Motor neuron (in vitro differentiated cells): ENCODE results near the gene FLNB. TPM values are rescaled to one million over a fixed set of nuclear protein-coding genes. Genes with fewer than 3 reads are reported as not detected.
"Not testable (repeated sequence)": the region's sequence is repeated elsewhere in the genome, so short reads cannot be mapped to it uniquely, and the experiment has no call there.

Source experiments
- ATAC-seq, 8 experiments: fragments of 200-7000 bp; cut with Tn5 transposase; replicated peaks in 6 of 8; 2 replicates each; pipeline ENCODE4 v1.8.0; 2021; ENCODE audit warnings: mild to moderate bottlenecking in 8 of 8, moderate library complexity in 8 of 8
- H3K27ac ChIP-seq, 2 donors: fragments of 250-450 bp; sonication (Bioruptor Pico); 2 replicates each; pipeline ENCODE4 v1.9.0; 2021; ENCODE audit warnings: antibody characterized with exemption in 2 of 2, mild to moderate bottlenecking in 2 of 2, moderate library complexity in 1 of 2
- H3K4me1 ChIP-seq, 2 donors: fragments of 250-450 bp; sonication (Bioruptor Pico); replicated peaks in 1 of 2; 2 replicates each; pipeline ENCODE4 v1.6.1; 2021; ENCODE audit warnings: antibody characterized with exemption in 2 of 2, mild to moderate bottlenecking in 2 of 2, moderate library complexity in 1 of 2
- H3K4me3 ChIP-seq, 5 donors: fragments of 250-450 bp; sonication (Bioruptor Pico); 2 replicates each; pipeline ENCODE4 v1.9.0; 2021; ENCODE audit warnings: antibody characterized with exemption in 5 of 5, mild to moderate bottlenecking in 5 of 5, moderate library complexity in 4 of 5
- WGBS, 10 experiments: fragments of 450-650 bp; shearing (Covaris generic); methylation state at CpG; one replicate each; pipeline ENCODE4 v1.0.0; 2022; 5-methylcytosine and 5-hydroxymethylcytosine counted together
- in situ Hi-C, 9 experiments: fragments of 400-800 bp; cut with MboI; loops; one replicate each; pipeline ENCODE4 v1.15.0; 2021; ENCODE audit warnings: low sequenced_read_pairs in 9 of 9, low pct_unique_long_range_greater_than_20kb in 2 of 9; ENCODE audit not compliant: unreplicated experiment in 9 of 9
- total RNA-seq, 8 experiments: library from RNA; unstranded; fragments of 300-600 nt; gene quantifications; 2 replicates each; pipeline versions ENCODE4 v1.2.3 to v1.2.4, GENCODE V29; 2022

FLNB gene
- total RNA-seq, 8 experiments from 2014 or later = 8.3 to 310 (median 53.5) TPM

- in situ Hi-C loops = no loop called here
- ATAC-seq = no peak
- Histone ChIP-seq H3K27ac (no peak overlapping the region), H3K4me1 (peaks cover 10 to 13% of the 10 kb centered on the region in 2 donors), H3K4me3 (no peak overlapping the region)
- 20 to 100% (median 75%) methylated on average over 2 to 7 of the region's 7 CpGs; no CpG with 5 or more reads in 2 of the 10 experiments for WGBS, 10 experiments
Measured at GRCh38 chr3:58044691-58045483, 36.7 kb downstream of the FLNB start.

DNA sequence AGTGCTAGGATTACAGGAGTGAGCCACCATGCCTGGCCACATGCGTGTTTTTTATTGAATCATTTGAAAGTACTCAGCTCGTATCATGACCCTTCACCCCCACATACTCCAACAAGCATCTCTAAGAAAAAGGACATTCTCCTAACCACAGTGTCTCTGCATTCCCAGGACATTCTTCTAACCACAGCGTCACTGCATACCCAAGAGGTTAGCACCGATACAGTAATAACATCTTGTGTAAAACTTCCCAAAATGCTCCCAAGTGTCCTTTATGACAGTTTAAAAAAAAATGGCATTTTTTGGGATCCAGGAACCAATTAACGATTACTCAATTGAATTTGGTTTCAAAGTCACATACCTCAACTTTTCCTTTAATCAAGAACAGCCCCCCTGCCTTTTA, 39.6 kb downstream of the FLNB start:
- no peak overlapping the region for H3K4me3 ChIP-seq
- peak in 2 of 8 experiments; percentile 3 to 14 for ATAC-seq
- in situ Hi-C loops = no loop called here
- peaks cover 25 to 30% of the 10 kb centered on the region in 2 donors for H3K4me1 ChIP-seq
- WGBS, 10 experiments = 2 to 100% (median 80%) methylated on average over 1 to 5 of the region's 5 CpGs; no CpG with 5 or more reads in 1 of the 10 experiments
- H3K27ac ChIP-seq = no peak overlapping the region

GRCh38 chr3:58048301-58048700, 40.1 kb downstream of the FLNB start:
- no peak overlapping the region for H3K27ac ChIP-seq
- no peak overlapping the region for H3K4me3 ChIP-seq
- in situ Hi-C loops = no loop called here
- peaks cover 25 to 30% of the 10 kb centered on the region in 2 donors for H3K4me1 ChIP-seq
- 8 to 100% (median 79%) methylated on average over 1 to 4 of the region's 4 CpGs; no CpG with 5 or more reads in 3 of the 10 experiments for WGBS, 10 experiments
- peak in 2 of 8 experiments; percentile 4 for ATAC-seq

- in situ Hi-C loops = no loop called here
- H3K4me3 ChIP-seq = no peak overlapping the region
- peak overlapping the region in 1 of 2 donors; percentile 50 for H3K27ac ChIP-seq
- WGBS, 10 experiments = 0 to 88% (median 50%) methylated on average over 1 to 8 of the region's 10 CpGs; no CpG with 5 or more reads in 2 of the 10 experiments
- ATAC-seq = peak; percentile 30 to 89 (median 80)
- peaks cover 25 to 30% of the 10 kb centered on the region in 2 donors for H3K4me1 ChIP-seq
Measured at GRCh38 chr3:58049143-58049785, 41.0 kb downstream of the FLNB start.

- peak in 3 of 8 experiments; percentile 10 to 40 (median 10) for ATAC-seq
- H3K4me3 ChIP-seq = no peak overlapping the region
- no peak overlapping the region for H3K27ac ChIP-seq
Measured at GRCh38 chr3:58051196-58051595, 43.0 kb downstream of the FLNB start.

GRCh38 chr3:58051658-58052261, 43.5 kb downstream of the FLNB start:
- WGBS, 10 experiments = 29 to 100% (median 88%) methylated on average over 1 to 9 of the region's 15 CpGs; no CpG with 5 or more reads in 2 of the 10 experiments
- not testable (repeated sequence) for H3K27ac ChIP-seq

More at GRCh38 chr3:58051196-58051595, 43.0 kb downstream of the FLNB start:
- peaks cover 25 to 30% of the 10 kb centered on the region in 2 donors for H3K4me1 ChIP-seq
- in situ Hi-C loops = no loop called here
- WGBS, 10 experiments = 4 to 100% (median 57%) methylated on average over 1 to 9 of the region's 9 CpGs

GRCh38 chr3:58052373-58053273, 44.4 kb downstream of the FLNB start:
- 18 to 100% (median 58%) methylated on average over 1 to 3 of the region's 8 CpGs; no CpG with 5 or more reads in 5 of the 10 experiments for WGBS, 10 experiments
- Histone ChIP-seq H3K4me1 (peaks cover 25 to 30% of the 10 kb centered on the region in 2 donors), H3K4me3 (no peak overlapping the region), H3K27ac (no peak overlapping the region)
- in situ Hi-C loops = no loop called here
- peak; percentile 6 to 87 (median 78) for ATAC-seq

More at GRCh38 chr3:58051658-58052261, 43.5 kb downstream of the FLNB start:
- peaks cover 25 to 30% of the 10 kb centered on the region in 2 donors for H3K4me1 ChIP-seq
- ATAC-seq, in situ Hi-C loops, H3K4me3 ChIP-seq: not testable (repeated sequence)

- ATAC-seq = no peak
- in situ Hi-C loops = no loop called here
- H3K4me1 ChIP-seq = peaks cover 20 to 28% of the 10 kb centered on the region in 2 donors
- no peak overlapping the region for H3K4me3 ChIP-seq
- no peak overlapping the region for H3K27ac ChIP-seq
Measured at GRCh38 chr3:58054652-58055051, 46.4 kb downstream of the FLNB start.

DNA sequence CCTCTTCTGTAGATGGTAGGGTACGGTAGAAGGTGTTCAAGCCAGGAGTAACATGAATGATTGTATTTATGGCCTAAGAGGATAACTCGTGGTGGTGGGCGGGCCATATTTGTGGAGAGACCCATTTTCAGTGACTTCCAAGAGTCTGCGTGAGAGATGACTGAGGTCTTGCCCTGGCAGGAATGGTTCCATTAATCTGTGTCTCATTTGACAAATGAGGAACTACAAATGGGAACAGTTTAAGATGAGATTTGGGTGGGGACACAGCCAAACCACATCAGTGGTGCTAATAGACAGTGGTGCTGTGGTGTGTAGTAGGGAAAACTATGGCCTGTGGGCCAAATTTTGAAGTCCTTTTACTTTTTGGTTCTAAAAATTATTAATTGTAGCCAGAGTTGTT, 47.1 kb downstream of the FLNB start:
- in situ Hi-C loops = no loop called here

GRCh38 chr3:58055891-58056290, 47.7 kb downstream of the FLNB start:
- in situ Hi-C loops, ATAC-seq, H3K4me3 ChIP-seq, H3K27ac ChIP-seq: not testable (repeated sequence)
- 80 to 100% (median 91%) methylated on average over 1 to 5 of the region's 5 CpGs for WGBS, 10 experiments
- peaks cover 20 to 28% of the 10 kb centered on the region in 2 donors for H3K4me1 ChIP-seq

More for the DNA sequence above, 47.1 kb downstream of the FLNB start:
- WGBS, 10 experiments = 69 to 100% (median 88%) methylated on average over 1 to 4 of the region's 4 CpGs; no CpG with 5 or more reads in 4 of the 10 experiments
- no peak for ATAC-seq
- H3K4me1 ChIP-seq = peaks cover 22 to 30% of the 10 kb centered on the region in 2 donors
- H3K27ac ChIP-seq = no peak overlapping the region
- H3K4me3 ChIP-seq = no peak overlapping the region

DNA sequence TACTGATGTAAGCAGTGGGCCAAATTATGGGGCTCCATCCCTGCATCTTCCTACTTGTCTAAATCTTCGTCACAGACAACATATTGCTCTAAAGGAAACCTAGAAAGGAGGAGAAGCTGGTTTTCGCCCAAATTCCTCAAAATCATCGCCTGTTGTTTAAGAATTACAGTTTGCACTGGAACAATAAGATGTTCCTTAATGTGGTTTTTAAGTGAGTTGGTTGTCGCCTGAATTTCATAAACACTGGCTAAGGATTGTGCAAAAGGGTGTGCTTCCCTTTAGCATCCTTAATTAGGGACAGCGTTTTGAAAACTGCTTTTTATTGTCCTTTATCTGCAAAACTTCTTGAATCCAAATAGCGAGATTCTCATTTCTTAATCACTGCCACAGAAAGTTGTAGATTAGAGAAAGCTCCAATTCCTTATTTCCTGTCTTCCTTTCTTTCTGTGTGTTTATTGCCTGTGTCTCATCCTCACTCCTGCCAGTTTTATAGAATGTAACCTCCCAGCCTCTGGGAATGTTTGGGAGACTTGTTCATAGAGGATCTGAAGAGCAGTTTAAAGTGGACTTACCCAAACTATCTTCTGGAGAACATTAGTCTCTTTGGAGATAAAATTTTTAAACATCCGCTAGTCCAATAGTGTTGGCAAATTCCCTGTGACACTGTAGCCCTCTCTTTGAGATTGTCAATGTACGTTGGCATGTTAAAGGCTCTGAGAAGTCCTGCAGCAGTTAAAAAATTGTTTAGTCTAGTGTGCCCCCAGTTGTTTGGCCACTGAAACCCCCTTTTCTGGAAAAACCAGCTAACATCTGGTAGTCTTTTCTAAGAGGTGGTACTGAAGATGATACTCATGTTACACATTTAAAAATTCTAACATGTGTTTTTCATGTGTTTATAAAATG, 50.4 kb downstream of the FLNB start:
- Histone ChIP-seq H3K27ac (peak overlapping the region in 1 of 2 donors; percentile 49), H3K4me3 (no peak overlapping the region), H3K4me1 (peaks cover 17% of the 10 kb centered on the region in 2 donors)
- ATAC-seq = no peak
- in situ Hi-C loops = no loop called here
- WGBS, 10 experiments = 2 to 97% (median 87%) methylated on average over 2 to 8 of the region's 8 CpGs
